GM21737 (cell line): ENCODE measurements around the gene APOM.

Experiments
- ATAC-seq: cut with Tn5 transposase; IDR thresholded peaks from one replicate; pipeline ENCODE4 v1.9.1; 2021; ENCODE audit warnings: mild to moderate bottlenecking, moderate library complexity; ENCODE audit not compliant: unreplicated experiment

The APOM gene

DNA sequence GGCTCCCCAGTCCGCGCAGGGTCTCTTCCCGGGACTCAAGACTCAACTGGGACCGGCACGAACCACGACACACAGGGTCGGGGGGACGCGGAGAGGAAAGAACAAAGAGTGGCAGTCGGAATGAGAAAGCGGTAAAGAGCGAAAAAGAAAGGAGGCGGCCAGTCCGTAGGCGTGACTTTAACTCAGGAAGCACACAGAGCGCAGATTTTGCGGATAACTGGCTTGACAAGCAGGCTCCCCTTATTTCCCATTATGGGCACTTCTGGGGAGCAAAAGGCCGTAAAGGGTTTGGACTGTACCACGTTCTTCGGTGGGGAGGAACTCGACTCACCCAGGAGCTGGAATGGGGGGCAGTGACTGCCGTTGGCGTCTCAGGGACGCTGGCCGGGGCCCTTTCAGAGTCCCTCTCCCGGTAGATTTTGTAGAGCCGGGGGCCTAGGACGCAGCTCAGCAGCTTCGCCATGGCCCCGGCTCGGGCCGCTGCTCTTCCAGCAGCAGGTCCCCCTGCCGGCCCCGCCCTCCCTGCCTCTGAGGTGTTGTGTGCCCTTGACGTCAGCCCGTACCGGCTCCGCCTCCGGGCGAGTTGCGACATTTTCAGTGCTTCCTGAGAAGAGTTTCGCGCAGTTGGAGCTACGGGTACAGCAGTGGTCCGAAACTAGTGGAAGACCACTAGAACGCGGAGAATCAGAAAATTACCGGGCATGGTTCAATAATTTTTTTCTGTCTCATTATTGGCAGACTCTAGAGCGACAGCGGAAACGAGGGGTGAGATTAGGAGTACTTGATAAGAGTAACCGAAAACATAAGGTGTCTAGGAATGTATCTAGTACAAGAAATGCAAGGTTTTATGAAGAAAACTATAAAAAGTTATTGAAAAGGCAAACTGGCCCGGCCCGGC, 47.4 kb downstream of the APOM start, which contains the start of gene ABHD16A:
ABHD16A (minus strand) TSS at position 506 of the 898 bp plus-strand sequence; CDS start at position 463, 43 bp downstream.
- peak; percentile 86 for ATAC-seq

DNA sequence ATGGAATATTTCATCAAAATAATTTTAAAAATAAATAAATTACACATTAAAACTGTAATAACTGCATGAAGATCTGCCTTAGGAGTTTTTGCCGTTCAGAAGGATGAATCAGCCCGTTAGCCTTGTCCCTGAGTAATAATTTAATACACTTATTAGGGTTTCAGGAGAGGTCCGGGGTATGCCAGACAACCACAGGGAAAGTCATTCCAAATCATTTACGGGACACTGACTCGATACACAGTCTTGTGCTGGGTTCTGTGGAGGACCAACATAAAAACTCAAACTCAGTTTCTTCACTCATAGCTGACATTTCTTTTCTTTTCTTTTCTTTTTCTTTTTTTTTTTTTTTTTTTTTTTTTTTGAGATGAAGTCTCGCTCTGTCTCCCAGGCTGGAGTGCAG, 50.2 kb downstream of the APOM start:
- no peak for ATAC-seq

GRCh38 chr6:31706599-31706998, 50.9 kb downstream of the APOM start, which contains the start of gene LY6G6F:
LY6G6F (plus strand) TSS chr6:31706866; CDS start chr6:31706907, 41 bp downstream.
- ATAC-seq: no peak

DNA sequence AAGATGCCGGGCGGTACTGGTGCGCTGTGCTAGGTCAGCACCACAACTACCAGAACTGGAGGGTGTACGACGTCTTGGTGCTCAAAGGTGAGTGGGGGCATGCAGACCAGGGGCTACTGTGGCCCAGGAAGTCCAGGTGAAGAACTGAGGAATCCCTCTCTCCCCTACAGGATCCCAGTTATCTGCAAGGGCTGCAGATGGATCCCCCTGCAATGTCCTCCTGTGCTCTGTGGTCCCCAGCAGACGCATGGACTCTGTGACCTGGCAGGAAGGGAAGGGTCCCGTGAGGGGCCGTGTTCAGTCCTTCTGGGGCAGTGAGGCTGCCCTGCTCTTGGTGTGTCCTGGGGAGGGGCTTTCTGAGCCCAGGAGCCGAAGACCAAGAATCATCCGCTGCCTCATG, 52.0 kb downstream of the APOM start:
- ATAC-seq: no peak
